T-helper 2 cell treated with Interferon-gamma antibody and Interleukin-4, amounts not matched to agents 5 μg/mL and 100 μg/mL, for 36 hours (primary cell): ENCODE results near the gene MS4A10.
"Not testable (repeated sequence)": the region's sequence is repeated elsewhere in the genome, so short reads cannot be mapped to it uniquely, and the experiment has no call there.

ENCODE experiments used
- DNase-seq: peaks from one replicate; pipeline ENCODE4 v3.0.0; 2021; ENCODE audit warnings: low spot score
- H3K27ac Mint-ChIP-seq: one replicate; pipeline ENCODE4 v1.8.0; 2021; ENCODE audit warnings: mild to moderate bottlenecking, mixed read lengths
- H3K27me3 Mint-ChIP-seq: one replicate; pipeline ENCODE4 v1.8.0; 2021; ENCODE audit warnings: low read depth, mixed read lengths
- H3K36me3 Mint-ChIP-seq: one replicate; pipeline ENCODE4 v1.8.0; 2021; ENCODE audit warnings: low read depth, mixed read lengths
- H3K4me1 Mint-ChIP-seq: one replicate; pipeline ENCODE4 v1.8.0; 2021; ENCODE audit warnings: low read depth, mixed read lengths
- H3K4me3 Mint-ChIP-seq: one replicate; pipeline ENCODE4 v1.8.0; 2022; ENCODE audit warnings: mild to moderate bottlenecking, moderate library complexity, mixed read lengths
- H3K9me3 Mint-ChIP-seq: one replicate; pipeline ENCODE4 v1.8.0; 2021; ENCODE audit warnings: mixed read lengths

The MS4A10 gene

DNA sequence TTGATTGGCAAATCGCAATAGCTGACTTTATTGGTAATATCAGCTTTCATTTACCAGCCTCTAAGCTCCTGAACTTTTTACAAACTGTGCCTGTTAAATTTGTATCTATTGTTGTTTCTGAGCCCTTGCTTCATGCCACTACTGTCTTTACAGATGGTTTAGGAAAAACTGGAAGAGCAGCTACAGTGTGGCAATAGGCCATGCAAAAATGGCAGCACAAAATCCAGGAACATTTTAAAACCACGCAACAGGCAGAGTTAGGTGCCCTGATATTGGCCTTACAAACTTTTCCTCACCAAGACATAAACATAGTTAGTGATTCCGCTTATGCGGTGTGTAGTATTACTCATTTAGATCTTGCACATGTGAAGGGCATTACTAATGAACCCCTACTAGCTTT lies 26.5 kb upstream of the MS4A10 start:
- H3K27ac Mint-ChIP-seq, DNase-seq, H3K4me1 Mint-ChIP-seq, H3K9me3 Mint-ChIP-seq, H3K4me3 Mint-ChIP-seq, H3K36me3 Mint-ChIP-seq: not testable (repeated sequence)
- H3K27me3 Mint-ChIP-seq, result peaks cover 36% of the 10 kb centered on the region

GRCh38 chr11:60759438-60760225 lies 25.5 kb upstream of the MS4A10 start:
- DNase-seq, H3K4me3 Mint-ChIP-seq, H3K4me1 Mint-ChIP-seq, H3K27ac Mint-ChIP-seq, H3K36me3 Mint-ChIP-seq, H3K9me3 Mint-ChIP-seq: not testable (repeated sequence)
- peaks cover 36% of the 10 kb centered on the region for H3K27me3 Mint-ChIP-seq

DNA sequence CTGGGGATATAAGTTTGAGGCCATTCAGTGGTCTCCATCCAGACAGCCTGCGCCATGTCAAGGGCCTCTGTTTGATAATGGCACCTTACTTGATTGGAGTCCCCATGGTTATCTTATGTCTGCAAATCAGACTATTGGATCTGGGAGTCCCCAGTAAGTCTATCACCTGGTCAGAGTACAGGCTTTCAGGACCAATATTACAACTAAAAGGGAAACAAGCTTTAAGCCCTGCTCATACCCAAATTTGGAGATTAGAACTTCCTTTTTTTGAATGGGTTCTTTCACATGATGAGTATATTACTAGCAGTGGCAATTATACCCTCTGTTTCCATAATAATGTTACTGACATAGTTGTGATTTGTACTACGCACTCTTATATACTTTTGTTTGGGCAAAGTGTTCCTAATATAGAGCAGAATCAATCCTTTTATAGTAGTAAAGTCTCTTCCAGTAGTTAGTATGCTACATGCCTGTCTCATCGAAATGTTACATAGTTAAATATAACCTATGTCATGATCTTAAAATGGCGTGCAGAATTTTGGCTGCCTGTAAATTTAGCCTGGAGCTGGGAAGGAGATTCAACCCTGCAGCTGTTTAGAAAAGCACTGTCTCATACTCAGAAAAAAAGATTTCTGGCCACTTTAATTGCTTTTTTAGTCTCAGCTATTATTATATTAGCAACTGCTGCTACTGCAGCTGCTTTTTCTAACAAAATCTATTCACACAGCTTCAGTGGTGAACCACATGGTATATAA lies 23.5 kb upstream of the MS4A10 start:
- no peak overlapping the region for H3K4me3 Mint-ChIP-seq
- H3K27me3 Mint-ChIP-seq, result peaks cover 36% of the 10 kb centered on the region
- H3K4me1 Mint-ChIP-seq, result peaks cover 4% of the 10 kb centered on the region
- H3K27ac Mint-ChIP-seq, result no peak overlapping the region
- DNase-seq, result no peak
- H3K36me3 Mint-ChIP-seq, result no peaks in the 10 kb centered on the region
- no peaks in the 10 kb centered on the region for H3K9me3 Mint-ChIP-seq

DNA sequence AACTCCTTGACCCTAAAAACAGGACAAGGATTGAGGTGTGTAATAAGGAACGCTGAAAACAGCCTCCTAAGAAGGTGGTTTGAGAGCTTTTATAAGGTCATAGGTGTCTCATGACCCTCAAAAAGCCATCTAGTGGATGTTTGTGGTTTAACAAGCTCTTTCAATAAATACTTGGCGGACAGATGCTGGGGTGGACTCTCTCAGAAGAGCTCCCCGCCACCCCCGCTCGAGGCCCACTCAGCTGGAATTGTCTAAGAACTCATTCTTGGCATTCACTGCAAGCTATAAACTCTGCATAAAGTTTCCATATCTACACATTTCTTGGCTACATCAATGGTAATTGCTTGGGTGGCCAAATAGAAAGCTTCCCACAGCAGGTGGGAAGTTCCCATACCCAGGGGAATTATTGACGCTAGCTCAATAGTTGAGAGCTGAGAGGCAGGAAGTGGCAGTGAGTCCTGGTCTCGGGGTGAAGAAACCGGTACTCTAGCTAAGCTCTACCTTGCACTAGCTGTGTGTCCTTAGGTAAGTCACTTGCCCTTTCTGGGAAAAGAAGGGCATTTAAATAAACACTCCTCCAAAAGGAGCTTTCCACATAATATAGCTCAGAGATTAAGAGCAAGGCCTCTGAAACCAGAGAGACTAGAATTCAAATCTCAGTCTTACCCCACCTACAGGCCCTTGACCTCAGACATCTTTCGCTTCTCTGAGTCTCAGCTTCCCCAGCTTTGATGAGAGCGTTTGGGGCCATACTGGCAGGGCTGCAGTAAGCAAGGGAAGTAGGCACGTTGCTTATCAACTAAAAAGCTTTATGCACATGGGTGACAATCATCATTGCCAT lies 22.1 kb upstream of the MS4A10 start:
- peaks cover 4% of the 10 kb centered on the region for H3K4me1 Mint-ChIP-seq
- H3K27me3 Mint-ChIP-seq, result peaks cover 33% of the 10 kb centered on the region
- no peaks in the 10 kb centered on the region for H3K36me3 Mint-ChIP-seq
- DNase-seq, result no peak
- no peaks in the 10 kb centered on the region for H3K9me3 Mint-ChIP-seq
- no peak overlapping the region for H3K4me3 Mint-ChIP-seq
- H3K27ac Mint-ChIP-seq, result no peak overlapping the region

GRCh38 chr11:60763692-60764369 lies 21.3 kb upstream of the MS4A10 start:
- Mint-ChIP-seq H3K36me3 (no peaks in the 10 kb centered on the region), H3K4me3 (no peak overlapping the region), H3K27ac (no peak overlapping the region), H3K4me1 (peaks cover 4% of the 10 kb centered on the region), H3K27me3 (peaks cover 29% of the 10 kb centered on the region), H3K9me3 (no peaks in the 10 kb centered on the region)
- DNase-seq, result no peak

GRCh38 chr11:60764879-60765278 lies 20.3 kb upstream of the MS4A10 start:
- no peak overlapping the region for H3K27ac Mint-ChIP-seq
- no peak for DNase-seq
- peaks cover 19% of the 10 kb centered on the region for H3K27me3 Mint-ChIP-seq
- no peak overlapping the region for H3K4me3 Mint-ChIP-seq
- peaks cover 4% of the 10 kb centered on the region for H3K4me1 Mint-ChIP-seq
- no peaks in the 10 kb centered on the region for H3K36me3 Mint-ChIP-seq
- H3K9me3 Mint-ChIP-seq, result no peaks in the 10 kb centered on the region

DNA sequence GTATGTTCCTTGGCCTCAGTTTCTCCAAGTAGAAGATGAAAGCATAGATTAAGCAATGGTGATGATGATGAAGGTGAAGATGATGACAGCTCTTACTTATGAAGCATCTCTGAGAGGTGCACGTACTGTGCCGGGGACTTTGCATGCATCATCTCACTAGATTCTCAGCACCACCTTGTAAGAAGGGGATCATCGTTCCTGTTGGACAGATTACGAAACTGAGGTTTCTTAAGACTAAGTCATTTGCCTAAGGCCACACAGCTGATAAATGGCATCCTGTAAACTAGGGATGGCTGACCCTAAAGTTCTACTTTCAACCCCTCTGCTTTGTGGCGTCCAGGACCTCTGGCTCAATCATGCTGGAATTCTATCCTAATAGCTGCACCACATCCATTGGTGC lies 19.8 kb upstream of the MS4A10 start:
- no peak for DNase-seq
- no peak overlapping the region for H3K4me3 Mint-ChIP-seq
- H3K9me3 Mint-ChIP-seq, result no peaks in the 10 kb centered on the region
- H3K27me3 Mint-ChIP-seq, result peaks cover 14% of the 10 kb centered on the region
- H3K27ac Mint-ChIP-seq, result no peak overlapping the region
- H3K36me3 Mint-ChIP-seq, result no peaks in the 10 kb centered on the region
- H3K4me1 Mint-ChIP-seq, result peaks cover 4% of the 10 kb centered on the region

DNA sequence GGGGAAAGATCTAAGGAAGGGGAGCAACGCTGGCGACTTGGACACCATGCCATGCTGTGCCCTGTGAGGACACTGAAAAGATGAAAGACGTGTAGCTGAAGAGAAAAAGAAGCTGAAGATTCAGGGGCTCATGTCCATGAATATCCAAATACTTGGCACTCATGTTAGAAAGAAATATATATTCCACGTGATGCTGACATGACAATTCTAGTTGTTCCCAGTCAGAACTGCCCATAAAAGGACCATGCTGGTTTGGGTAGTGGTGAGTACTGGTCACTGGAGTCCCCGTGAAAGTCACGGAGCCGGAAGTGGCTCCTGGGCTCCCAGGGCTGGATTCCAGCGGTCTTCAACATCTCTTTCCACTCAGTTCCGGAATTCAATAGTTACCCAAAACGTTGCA lies 18.6 kb upstream of the MS4A10 start:
- no peaks in the 10 kb centered on the region for H3K9me3 Mint-ChIP-seq
- H3K27ac Mint-ChIP-seq, result no peak overlapping the region
- H3K36me3 Mint-ChIP-seq, result no peaks in the 10 kb centered on the region
- DNase-seq, result no peak
- no peak overlapping the region for H3K4me3 Mint-ChIP-seq
- H3K27me3 Mint-ChIP-seq, result peaks cover 6% of the 10 kb centered on the region
- peaks cover 4% of the 10 kb centered on the region for H3K4me1 Mint-ChIP-seq

DNA sequence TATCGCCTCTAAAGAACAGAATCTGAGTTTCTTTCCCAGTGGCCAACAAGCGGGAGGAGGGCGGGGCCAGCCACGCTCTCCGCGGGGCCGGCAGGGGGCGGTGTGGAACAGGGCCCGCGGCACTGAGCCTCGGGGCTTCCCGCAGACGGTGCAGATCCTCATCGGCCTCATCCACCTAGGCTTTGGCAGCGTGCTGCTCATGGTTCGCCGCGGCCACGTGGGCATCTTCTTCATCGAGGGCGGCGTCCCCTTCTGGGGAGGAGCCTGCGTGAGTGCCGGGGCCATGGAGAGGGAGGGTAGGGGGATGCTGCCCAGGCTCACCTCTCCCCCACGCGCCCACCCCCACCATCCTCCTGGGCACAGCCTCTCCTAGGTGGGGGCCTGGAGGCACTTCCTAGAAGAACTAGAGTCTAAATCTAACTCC lies 17.7 kb upstream of the MS4A10 start:
- Mint-ChIP-seq H3K4me1 (peaks cover 4% of the 10 kb centered on the region), H3K9me3 (no peaks in the 10 kb centered on the region), H3K27ac (no peak overlapping the region), H3K4me3 (no peak overlapping the region), H3K27me3 (peaks cover 1% of the 10 kb centered on the region), H3K36me3 (no peaks in the 10 kb centered on the region)
- peak; percentile 7 for DNase-seq

DNA sequence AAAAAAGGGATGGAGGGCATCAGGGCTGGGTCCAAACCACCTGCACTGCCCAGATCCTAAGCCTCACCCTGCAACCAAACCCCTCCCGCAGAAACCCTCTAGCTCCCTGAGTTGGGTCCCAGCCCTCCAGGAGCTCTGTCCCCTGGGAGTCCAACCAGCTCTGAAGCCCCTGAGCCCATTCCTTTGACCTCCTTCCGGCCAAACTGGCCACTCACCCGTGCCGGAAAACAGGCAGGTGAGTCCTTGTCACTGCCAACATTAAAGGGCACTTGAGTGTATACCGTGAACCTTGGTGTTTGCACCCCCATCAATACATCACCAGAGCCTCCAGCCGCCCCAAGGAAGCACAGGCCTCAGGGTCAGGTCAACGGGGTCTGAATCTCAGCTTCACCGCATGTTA lies 16.9 kb upstream of the MS4A10 start:
- Mint-ChIP-seq H3K4me3 (no peak overlapping the region), H3K27me3 (no peaks in the 10 kb centered on the region), H3K27ac (no peak overlapping the region), H3K36me3 (no peaks in the 10 kb centered on the region), H3K9me3 (no peaks in the 10 kb centered on the region), H3K4me1 (peaks cover 4% of the 10 kb centered on the region)
- DNase-seq, result no peak

DNA sequence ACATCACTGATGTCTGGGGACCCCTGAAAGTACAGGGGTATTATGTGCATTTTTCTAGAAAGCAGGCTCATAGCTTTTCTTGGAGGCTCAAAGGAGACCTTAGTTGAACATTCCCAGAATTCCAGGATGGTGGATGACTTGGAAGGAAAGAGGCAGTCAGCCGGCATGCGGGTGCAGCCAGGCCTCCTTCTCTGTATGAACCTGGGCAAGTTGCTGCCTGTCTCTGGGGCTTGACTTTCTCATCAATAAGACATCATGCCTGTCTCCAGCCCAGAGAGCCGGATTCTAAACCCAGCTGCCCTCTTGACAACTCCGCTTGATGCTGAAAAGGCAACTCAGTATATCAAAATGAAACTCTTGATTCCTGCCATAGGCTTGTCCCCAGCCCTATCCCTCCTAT lies 15.9 kb upstream of the MS4A10 start:
- Mint-ChIP-seq H3K36me3 (no peaks in the 10 kb centered on the region), H3K27ac (no peak overlapping the region), H3K4me3 (no peak overlapping the region), H3K9me3 (no peaks in the 10 kb centered on the region), H3K27me3 (peaks cover 1% of the 10 kb centered on the region), H3K4me1 (peaks cover 4% of the 10 kb centered on the region)
- no peak for DNase-seq

- Mint-ChIP-seq H3K27ac (no peak overlapping the region), H3K4me3 (no peak overlapping the region), H3K4me1 (peaks cover 6% of the 10 kb centered on the region), H3K9me3 (no peaks in the 10 kb centered on the region), H3K36me3 (no peaks in the 10 kb centered on the region), H3K27me3 (peaks cover 3% of the 10 kb centered on the region)
- no peak for DNase-seq
Measured at GRCh38 chr11:60769811-60770210, 15.3 kb upstream of the MS4A10 start.

DNA sequence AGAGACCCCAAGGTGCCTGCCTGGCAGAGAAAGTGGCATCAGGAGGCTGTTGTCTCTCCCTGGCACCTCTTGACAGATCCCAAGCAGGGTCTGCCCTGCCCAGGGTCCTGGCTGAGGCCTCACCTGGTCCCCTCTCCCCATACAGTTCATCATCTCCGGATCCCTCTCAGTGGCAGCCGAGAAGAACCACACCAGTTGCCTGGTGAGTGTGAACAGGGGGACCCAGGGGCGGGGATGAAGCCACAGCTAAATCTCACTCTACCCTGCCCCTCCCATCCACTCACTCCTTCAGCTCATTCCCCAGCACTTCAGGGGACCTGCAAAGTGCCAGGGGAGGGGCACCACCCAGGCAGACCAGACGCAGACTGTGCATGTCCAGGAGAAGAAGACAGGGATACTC lies 14.0 kb upstream of the MS4A10 start:
- Mint-ChIP-seq H3K36me3 (no peaks in the 10 kb centered on the region), H3K4me1 (peaks cover 6% of the 10 kb centered on the region), H3K9me3 (no peaks in the 10 kb centered on the region), H3K4me3 (no peak overlapping the region), H3K27me3 (peaks cover 6% of the 10 kb centered on the region), H3K27ac (no peak overlapping the region)
- DNase-seq, result no peak
